HG02798 (cell line): ENCODE data around the gene KLF5.
A peak's percentile ranks its signal among the peaks of the same experiment; 100 is the strongest.

Experiments used
- ATAC-seq: cut with Tn5 transposase; IDR thresholded peaks from one replicate; pipeline ENCODE4 v1.9.1; 2021; ENCODE audit warnings: mild to moderate bottlenecking; ENCODE audit not compliant: unreplicated experiment, poor library complexity

The KLF5 gene

DNA sequence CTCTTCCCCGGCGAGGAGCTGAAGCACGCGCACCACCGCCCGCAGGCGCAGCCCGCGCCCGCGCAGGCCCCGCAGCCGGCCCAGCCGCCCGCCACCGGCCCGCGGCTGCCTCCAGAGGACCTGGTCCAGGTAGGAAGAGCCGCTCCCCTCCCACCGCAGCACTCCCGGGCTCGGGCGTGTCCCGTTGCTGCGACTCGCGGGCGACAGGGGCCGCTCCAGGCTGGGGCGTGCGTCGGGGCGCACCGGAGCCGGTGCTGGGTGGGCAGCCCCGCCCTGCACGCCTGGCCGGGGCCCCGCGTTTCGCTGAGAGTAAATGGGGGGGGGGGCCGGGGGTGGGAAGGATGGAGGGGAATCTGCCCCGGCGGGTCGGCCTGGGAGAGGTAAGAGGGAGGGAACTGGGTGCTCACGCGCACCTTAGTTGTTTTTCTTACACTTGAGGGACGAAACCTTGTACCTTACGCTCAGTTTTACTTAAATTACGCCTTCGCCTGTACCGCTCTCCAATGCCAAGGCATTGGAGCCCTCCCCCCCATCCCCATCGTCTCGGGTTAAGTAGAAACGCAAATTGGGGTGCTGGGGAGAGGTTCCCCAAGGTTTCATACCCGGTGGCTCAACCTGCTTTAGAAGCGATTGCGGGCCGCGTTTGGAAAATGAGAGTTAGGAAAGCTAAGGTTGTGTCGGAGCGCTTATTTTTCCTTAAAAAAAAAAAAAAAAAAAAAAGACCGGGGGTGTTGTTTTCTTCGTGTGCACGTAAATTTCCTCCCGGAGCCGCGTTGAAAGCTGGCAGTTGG is 850 bp downstream of the KLF5 start:
- ATAC-seq: peak; percentile 47

DNA sequence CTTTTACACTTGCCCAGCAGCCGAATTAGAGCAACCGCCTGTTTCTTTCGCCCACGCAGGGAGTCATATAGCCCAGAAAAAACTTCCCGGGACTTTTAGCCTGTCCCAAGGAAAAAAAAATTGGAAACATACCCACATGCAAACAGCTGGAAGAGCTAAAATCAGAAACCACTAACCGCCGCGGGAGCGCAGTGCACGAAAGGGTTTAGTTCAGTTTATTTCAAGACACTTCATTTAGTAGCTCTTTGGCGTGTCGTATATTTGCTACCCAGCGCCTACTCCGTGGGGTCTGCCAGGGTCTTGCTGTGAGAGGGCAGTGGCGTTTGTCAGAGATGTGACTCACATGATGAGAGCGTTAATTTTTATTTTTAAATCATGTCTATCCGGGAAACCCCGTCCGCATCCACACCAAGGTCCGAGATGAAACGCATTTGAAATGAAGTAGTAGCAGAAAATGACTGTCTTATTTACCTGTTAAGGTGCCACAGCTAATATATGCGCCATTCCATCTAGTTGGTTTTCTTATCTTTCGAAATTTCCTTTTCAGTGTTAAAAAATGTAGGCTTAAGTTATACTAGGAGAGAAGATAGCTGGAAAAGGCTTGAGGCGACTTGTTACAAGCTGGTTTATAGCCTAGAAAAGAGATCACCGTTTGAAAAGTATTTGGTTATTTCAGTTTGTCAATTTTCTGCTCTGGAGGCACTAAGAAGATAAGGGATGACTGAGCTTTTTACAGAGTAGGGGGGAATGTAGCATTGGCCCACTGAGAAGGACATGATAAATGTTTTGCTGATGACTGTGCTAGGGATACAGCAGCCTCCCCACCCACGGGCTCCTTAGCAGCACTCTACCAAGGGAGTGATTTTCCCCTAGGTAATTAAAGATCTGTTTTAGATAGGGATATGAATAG is 1.7 kb downstream of the KLF5 start:
- no peak for ATAC-seq

DNA sequence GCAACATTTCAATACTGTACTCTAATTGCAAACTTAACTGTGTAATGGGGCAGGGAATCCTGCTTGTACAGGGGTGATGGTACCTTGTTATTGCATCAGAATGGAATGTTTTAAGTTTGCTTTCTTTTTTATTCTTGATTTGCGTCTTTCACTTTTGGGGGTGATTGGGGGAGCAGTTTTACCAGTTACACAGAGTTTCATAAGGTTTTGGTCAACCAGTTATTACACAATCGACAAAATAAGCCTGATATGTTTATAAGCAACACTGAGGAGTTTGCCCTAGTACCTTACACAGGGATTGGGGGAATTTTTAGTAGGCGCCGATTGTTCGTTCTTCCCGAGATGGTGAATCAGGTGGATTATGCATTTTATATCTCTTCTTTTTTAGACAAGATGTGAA is 2.7 kb downstream of the KLF5 start:
- no peak for ATAC-seq

DNA sequence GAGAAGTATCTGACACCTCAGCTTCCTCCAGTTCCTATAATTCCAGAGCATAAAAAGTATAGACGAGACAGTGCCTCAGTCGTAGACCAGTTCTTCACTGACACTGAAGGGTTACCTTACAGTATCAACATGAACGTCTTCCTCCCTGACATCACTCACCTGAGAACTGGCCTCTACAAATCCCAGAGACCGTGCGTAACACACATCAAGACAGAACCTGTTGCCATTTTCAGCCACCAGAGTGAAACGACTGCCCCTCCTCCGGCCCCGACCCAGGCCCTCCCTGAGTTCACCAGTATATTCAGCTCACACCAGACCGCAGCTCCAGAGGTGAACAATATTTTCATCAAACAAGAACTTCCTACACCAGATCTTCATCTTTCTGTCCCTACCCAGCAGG is 3.1 kb downstream of the KLF5 start:
- ATAC-seq: no peak

DNA sequence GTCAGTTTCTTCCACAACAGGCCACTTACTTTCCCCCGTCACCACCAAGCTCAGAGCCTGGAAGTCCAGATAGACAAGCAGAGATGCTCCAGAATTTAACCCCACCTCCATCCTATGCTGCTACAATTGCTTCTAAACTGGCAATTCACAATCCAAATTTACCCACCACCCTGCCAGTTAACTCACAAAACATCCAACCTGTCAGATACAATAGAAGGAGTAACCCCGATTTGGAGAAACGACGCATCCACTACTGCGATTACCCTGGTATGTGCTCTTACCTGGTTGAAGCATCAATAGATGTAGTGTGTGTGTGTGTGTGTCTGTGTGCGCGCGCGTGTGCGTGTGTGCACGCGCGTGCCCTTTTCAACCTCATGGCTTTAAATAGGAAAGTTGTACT is 3.7 kb downstream of the KLF5 start:
- ATAC-seq: no peak

DNA sequence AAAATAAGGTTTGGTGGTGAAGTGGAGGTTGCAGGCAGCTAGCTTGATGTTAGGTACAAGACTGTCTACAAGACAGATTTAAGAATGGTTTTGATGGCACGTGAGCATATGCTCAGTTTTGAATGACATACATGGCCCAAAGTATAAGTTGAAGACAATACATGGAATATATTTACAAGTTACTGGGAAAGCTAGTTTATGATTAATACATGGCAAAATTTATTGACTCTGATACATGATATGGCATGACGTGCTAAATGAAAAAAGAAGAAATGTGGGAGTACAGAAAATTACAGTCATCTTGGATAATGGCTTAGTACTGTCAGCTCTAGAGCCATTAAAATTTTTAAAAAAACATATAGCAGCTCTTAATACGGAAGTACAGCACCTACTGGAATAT is 4.4 kb downstream of the KLF5 start:
- ATAC-seq: no peak

DNA sequence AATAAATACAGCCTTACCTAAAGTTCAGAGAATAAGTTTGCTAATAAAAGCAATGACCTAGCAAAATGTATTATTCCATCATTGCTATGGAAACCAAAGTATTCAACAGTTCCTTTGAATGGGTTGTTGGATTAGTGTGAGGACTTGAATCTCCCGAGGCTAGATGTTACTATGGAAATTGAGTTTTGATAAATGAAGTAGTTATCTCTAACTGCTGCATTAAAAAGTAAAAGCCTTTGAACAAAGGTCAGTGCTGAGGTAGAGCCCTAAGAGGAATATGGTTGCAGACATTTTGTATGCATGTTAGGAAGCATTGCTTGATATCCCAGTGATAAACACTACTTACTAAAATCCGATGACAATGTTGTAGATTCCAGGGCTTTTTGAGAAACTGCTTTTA is 6.2 kb downstream of the KLF5 start:
- ATAC-seq: no peak

DNA sequence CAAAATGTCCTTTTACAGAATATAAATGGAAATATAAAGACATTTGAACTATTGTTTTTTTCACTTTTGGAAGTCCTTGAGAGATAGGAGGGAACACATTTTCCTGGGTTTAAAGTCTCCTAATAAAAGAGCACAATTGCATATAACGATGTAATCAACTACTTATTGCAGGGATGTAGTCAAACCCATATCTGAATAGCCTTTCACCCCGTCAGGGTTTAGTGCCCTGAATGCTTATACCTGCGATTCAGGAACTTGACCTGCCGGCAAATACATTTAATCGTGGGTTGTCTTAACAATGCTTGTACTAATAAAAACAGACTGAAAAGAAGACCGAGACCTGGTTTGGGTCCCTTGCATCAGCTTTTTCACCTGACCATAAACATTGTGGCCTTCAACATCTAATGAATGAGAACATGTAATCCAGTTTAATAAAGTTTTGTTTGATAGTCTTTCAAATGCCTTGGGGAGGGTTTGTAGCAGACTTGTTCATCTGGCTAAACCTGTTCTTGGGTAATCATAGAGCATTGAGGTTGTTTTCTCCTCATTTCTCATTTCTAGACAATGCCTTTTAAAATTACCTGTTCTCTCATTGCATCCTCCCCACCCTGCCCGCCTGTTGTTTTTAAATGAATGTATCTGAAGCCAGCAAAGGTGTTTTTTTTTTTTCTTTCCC is 7.0 kb downstream of the KLF5 start:
- ATAC-seq: no peak

DNA sequence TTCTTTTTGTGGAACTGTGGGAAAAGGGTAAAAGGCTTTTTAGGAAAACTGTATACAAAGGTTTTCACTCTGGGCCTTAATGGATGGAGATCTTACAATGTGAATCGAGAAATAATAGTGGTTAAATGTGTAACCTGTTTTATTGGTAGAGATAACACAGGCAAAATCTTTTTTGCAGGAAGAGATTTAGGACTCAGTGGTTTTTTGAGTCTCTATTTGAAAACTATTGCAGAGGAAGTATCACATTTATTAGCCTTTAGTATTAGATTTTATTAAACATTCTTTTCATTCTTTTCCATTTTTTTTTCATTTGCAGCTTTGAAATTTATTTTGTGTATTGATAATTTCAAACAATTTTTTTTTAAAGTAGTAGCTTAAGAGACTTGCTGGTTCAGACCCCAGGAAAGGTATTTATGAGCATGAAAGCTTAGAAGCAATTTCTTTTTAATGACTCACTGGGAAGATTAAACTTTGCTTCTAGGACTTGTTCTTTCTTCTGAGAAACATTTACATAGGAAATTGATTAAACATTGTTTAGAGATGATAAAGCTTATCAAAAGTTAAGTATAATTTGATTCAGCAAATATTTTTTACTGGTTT is 10.5 kb downstream of the KLF5 start:
- ATAC-seq: no peak

DNA sequence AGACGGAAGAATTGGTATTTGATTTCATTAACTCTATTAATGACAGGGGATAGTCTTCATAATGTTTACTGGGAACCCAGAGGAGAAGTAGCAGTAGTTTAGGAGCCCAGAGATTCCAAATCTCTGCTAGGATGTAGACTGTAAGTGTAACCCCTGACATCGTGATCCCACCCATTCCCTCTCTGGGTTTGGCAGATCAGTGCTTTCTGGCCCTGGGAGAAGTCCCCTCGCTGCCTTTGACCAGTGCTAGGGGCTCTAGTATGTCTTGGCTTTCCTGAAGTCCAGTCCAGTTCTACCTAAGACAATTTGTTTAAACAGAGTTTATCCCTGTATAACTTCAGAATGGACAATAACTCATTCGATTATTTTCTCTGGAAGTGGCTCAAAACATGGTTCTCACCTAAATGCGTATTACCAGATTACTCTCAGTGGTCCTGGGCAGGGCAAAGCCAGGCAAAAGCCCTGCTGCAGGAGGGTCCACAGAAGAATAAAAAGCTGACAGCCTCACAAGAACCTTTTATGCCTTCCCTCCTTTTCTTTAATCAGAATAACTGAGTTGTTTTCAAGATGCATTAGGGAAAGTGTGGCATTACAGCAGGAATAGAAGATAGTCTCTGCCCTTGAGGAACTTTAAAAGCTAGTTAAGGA is 11.8 kb downstream of the KLF5 start:
- no peak for ATAC-seq

DNA sequence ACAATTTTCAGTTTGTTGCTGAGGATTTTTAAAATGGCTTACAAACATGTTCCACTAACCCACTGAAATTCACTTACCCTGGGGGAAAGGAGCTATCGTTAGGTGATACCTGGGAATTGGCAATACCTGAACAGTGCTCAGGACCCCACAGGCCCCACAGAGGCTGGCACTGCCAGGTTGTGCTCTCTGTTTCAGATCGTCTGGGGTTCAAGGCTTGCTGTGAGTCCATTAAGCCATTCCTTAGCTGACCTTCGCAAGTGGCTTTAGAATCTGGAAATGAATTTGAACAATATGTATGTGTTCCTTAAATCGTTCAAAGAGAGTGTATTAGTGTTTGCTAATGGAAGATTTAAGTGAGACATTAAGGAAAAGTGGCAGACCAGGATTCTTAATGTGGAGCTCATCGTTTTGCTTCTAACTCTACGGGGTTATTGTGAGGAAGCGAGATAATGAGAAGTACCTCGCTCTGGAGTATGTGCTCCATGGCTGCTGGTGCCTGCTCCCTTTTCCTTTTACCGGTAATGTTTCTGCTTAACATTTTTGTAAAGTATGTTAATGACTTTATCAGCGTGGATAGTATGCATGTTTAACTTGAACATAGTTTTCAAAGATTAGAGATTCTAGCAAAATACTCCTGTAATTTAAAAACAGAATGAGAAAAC is 13.6 kb downstream of the KLF5 start:
- no peak for ATAC-seq

DNA sequence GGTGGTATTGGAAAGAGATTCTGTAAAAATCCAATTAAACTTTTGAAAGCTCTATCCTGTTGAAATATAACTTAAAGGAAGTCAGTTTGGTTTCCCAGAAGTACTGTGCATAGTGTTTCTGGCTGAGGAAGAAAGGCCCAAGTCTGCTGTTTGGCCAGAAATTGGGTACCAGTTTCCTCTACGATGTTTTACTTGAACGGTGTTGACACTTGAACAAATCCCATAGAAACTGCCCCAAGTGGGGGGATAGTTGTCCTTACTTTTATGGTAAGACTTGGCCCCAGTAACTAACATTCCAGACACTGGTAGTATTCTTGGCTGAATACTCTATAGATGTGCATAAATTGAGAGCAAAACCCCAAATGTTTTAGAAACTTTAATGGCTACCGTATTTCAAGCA is 14.2 kb downstream of the KLF5 start:
- ATAC-seq: no peak

DNA sequence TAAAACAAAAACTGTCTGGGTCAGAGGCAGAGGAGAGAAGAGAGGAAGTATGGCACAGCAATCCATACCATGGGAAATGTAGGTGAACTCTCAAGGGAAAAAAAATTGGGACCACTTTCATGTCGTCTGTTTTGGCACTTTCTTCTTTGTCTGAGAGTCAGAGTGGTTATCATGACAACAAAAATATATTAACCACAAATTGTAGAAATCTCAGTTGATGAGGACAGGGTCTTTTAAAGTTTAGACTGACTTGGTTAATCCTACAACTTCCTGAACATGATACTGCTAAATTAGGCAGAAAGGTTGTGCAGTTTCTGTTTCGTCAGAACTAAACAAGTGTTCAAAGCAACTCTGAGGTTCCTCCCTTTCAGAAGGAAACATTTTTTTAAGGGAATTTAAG is 15.2 kb downstream of the KLF5 start:
- no peak for ATAC-seq

DNA sequence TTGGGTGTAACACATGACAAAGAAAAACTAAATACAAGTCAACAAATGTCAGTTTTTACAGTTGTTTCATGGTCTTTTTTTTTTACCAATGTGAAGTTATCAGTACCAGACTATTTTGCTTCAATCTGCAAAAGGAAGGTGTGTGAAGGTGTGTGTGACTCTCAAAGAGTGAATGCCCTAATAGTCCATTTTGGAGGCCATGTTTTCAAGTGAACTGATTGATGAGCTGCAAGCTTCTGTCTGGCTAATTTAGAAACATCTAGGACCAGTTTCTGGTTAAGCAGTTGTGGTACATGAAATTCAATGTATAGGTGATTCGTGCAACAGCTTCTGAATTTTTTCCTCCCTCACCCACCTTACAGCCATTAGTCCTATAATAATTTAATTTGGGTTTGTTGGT is 16.1 kb downstream of the KLF5 start:
- ATAC-seq: no peak

DNA sequence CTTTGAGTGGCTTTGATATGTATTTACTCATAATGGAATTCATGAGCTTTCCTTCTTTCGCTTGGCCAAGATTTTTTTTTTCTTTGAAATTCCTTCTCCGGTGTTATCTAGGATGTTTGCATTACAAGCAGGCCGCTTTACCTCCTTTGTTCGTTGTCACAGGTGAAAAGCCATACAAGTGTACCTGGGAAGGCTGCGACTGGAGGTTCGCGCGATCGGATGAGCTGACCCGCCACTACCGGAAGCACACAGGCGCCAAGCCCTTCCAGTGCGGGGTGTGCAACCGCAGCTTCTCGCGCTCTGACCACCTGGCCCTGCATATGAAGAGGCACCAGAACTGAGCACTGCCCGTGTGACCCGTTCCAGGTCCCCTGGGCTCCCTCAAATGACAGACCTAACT is 16.7 kb downstream of the KLF5 start:
- ATAC-seq: no peak

DNA sequence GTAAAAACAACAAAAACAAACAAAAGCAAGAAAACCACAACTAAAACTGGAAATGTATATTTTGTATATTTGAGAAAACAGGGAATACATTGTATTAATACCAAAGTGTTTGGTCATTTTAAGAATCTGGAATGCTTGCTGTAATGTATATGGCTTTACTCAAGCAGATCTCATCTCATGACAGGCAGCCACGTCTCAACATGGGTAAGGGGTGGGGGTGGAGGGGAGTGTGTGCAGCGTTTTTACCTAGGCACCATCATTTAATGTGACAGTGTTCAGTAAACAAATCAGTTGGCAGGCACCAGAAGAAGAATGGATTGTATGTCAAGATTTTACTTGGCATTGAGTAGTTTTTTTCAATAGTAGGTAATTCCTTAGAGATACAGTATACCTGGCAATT is 17.1 kb downstream of the KLF5 start:
- ATAC-seq: no peak

DNA sequence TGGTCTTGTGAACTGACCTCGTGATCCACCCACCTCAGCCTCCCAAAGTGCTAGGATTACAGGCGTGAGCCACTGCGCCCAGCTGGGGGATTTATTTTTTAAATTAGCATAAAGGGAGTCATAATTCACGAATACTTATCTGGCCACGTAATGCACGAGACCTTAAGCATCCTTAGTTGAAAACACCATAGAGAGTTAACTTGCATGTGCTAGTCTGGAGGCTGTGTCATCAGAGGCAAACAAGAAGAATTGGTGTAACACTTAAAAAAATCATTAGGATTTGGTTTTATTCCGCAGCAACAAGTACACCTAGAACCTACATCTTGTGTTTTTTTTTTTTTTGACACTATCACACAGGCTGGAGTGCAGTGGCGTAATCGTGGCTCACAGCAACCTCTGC is 19.1 kb downstream of the KLF5 start:
- no peak for ATAC-seq

DNA sequence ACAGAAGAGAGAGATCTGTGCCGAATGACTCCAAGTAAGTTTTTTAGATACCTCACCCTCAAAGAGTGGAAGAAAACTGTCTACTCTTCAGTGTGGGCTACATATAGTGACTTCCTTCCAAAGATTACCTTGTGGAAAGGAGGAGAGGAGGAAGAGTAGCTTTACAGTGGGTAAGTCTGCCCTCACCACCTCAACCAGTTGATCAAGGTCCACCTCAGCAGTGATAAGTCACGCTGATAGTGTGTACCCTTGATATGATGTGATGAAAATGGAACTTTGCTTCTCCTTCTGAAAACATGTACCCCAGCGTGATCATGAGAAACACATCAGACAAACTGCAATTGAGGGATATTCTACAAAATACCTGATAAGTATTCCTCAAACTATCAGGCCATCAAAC is 20.6 kb downstream of the KLF5 start:
- no peak for ATAC-seq

DNA sequence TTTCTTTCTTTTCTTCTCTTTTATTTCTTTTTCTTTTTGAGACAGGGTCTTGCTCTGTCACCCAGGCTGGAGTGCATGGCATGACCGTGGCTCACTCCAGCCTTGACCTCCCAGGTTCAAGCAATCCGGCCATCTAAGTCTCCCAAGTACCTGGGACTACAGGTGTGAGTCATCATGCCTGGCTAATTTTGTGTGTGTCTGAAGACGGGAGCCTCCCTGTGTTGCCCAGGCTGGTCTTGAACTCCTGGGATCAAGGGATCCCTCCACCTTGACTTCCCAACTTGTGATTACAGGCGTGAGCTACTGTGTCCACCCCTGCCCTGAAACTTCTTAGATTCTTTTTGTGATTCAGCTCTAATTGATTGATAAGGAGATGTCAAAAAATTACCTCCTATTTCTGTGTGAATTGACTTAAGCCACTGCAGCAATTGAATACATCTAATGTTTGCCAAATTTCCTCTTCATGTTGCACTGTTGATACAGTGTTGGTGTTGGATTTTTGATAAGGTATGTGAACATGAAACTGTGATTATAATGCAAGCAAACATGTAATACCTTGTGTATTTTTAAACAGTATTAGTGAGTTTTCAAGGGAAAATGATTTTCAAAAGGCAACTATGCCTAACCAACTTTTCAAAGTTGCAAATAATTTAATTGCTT is 22.6 kb downstream of the KLF5 start:
- no peak for ATAC-seq
